HL-60 (cell line): ENCODE data around the gene NPAP1.

Experiments
- DNase-seq, 2 experiments: peaks; one replicate each; pipeline ENCODE4 v3.0.0-alpha.2; 2010 to 2020; ENCODE audit warnings: low read depth in 1 of 2, low spot score in 1 of 2
- H3K27ac ChIP-seq: fragments of 250-450 bp; sonication (Bioruptor Pico); replicated peaks from 2 replicates; pipeline ENCODE4 v1.5.1; 2020; ENCODE audit warnings: mild to moderate bottlenecking, moderate library complexity
- H3K27me3 ChIP-seq: fragments of 250-450 bp; sonication (Bioruptor Pico); 2 replicates; pipeline ENCODE4 v1.5.1; 2021; ENCODE audit warnings: mild to moderate bottlenecking, moderate library complexity; ENCODE audit not compliant: insufficient read depth, poor library complexity, severe bottlenecking
- H3K4me3 ChIP-seq: replicated peaks from 2 replicates; pipeline ENCODE4 v1.5.1; 2011; ENCODE audit warnings: mild to moderate bottlenecking, control low read depth, low read length; ENCODE audit not compliant: insufficient read depth
- CTCF ChIP-seq: IDR thresholded peaks from one replicate; pipeline ENCODE4 v1.5.1; 2011; ENCODE audit warnings: low read length, control low read depth, inconsistent platforms; ENCODE audit not compliant: insufficient read depth
- GABPA ChIP-seq: IDR thresholded peaks from 2 replicates; pipeline ENCODE4 v1.6.1; 2012; ENCODE audit warnings: low read depth
- POLR2AphosphoS5 ChIP-seq: IDR thresholded peaks from 2 replicates; pipeline ENCODE4 v1.6.1; 2012; ENCODE audit warnings: low read depth
- REST ChIP-seq: IDR thresholded peaks from 2 replicates; pipeline ENCODE4 v1.6.1; 2012; ENCODE audit warnings: low read depth; ENCODE audit not compliant: insufficient replicate concordance
- SPI1 ChIP-seq: IDR thresholded peaks from 2 replicates; pipeline ENCODE4 v1.6.1; 2012; ENCODE audit warnings: low read depth, mild to moderate bottlenecking, borderline replicate concordance

NPAP1 gene

GRCh38 chr15:24696842-24697241 lies 21.3 kb downstream of the NPAP1 start:
- no peak for DNase-seq
- TF ChIP-seq REST = no peak
- no peak for TF ChIP-seq GABPA
- no peak for TF ChIP-seq CTCF
- TF ChIP-seq SPI1 = no peak
- TF ChIP-seq POLR2AphosphoS5 = no peak
- H3K27ac ChIP-seq = no peak overlapping the region
- no peaks in the 10 kb centered on the region for H3K27me3 ChIP-seq
- H3K4me3 ChIP-seq = no peak overlapping the region

DNA sequence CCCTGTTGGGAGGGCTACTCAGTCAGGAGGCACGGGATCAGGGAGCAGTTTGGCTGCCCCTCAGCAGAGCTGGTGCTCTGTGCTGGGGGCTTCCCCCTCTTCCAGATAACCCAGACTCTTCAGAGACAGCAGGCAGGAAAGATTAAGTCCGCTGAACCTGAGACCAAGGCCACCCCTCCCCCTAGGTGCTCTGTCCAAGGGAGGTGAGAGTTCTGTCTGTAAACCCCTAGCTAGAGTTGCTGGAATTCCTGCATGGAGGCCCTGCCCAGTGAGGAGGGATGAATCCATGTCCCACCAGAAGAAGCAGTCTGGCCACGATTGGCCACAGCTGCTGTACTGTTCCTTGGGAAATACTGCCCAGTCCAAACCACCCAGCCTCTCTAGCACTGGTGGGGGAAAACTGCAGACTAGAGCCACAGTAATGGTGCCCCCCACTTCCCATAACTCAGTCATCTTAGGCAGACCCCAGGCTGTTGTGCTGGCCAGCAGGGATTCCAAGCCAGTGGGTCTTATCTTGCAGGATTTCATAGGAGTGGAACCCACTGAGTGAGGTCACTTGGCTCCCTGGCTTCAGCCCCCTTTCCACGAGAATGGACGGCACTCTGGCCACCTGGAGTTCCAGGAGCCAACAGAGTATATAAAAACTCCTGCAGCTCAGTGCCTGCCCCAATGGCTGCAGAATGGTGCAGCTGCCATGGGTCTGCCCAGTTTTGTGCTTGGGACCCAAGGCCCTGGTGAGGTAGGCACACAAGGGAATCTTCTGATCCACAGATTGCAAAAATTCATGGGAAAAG lies 42.9 kb downstream of the NPAP1 start:
- Histone ChIP-seq H3K27ac (no peak overlapping the region), H3K4me3 (no peak overlapping the region), H3K27me3 (no peaks in the 10 kb centered on the region)
- no peak for TF ChIP-seq REST
- TF ChIP-seq GABPA = no peak
- TF ChIP-seq CTCF = no peak
- no peak for TF ChIP-seq SPI1
- TF ChIP-seq POLR2AphosphoS5 = no peak
- DNase-seq = no peak

DNA sequence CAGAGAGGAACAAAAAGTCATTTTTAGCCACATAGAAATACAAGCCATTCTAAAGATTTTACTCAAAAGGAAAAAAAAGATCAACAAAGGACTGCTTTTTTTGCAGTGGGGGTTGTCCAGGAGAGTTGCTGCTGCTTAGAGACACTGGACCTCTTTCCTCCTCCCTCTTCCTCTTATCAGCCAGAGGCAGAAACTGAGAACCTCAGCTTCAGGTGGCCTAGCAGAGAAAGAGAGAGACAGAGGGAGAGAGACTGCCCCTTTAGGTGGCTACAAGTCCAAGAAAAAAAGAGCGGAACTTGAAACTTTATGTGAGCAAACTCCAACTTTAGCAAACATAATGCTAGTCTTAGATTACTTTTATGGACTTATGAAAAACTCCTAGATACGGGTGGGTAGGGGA lies 54.2 kb downstream of the NPAP1 start:
- no peak for TF ChIP-seq POLR2AphosphoS5
- no peak for TF ChIP-seq CTCF
- TF ChIP-seq GABPA = no peak
- no peak for TF ChIP-seq REST
- TF ChIP-seq SPI1 = no peak

More for the DNA sequence above, 54.2 kb downstream of the NPAP1 start:
- no peak overlapping the region for H3K4me3 ChIP-seq
- no peak for DNase-seq
- H3K27ac ChIP-seq = no peak overlapping the region
- no peaks in the 10 kb centered on the region for H3K27me3 ChIP-seq
